HG02759 (cell line): ENCODE measurements around the gene TGM3.

Source experiments
- ATAC-seq: cut with Tn5 transposase; IDR thresholded peaks from one replicate; pipeline ENCODE4 v1.9.1; 2021; ENCODE audit warnings: mild to moderate bottlenecking, moderate library complexity; ENCODE audit not compliant: unreplicated experiment

TGM3 gene

GRCh38 chr20:2305029-2305428, 9.2 kb downstream of the TGM3 start:
- no peak for ATAC-seq

- ATAC-seq: no peak
Observed at GRCh38 chr20:2305479-2305878, 9.7 kb downstream of the TGM3 start.

- ATAC-seq: no peak
Observed at GRCh38 chr20:2305946-2306345, 10.1 kb downstream of the TGM3 start.

- no peak for ATAC-seq
Observed at GRCh38 chr20:2307136-2307535, 11.3 kb downstream of the TGM3 start.

- no peak for ATAC-seq
Observed at GRCh38 chr20:2311329-2311728, 15.5 kb downstream of the TGM3 start.

GRCh38 chr20:2312876-2313275, 17.1 kb downstream of the TGM3 start:
- ATAC-seq: no peak

GRCh38 chr20:2313316-2313715, 17.5 kb downstream of the TGM3 start:
- no peak for ATAC-seq

GRCh38 chr20:2314759-2315439, 19.1 kb downstream of the TGM3 start:
- no peak for ATAC-seq

- no peak for ATAC-seq
Observed at GRCh38 chr20:2315440-2315778, 19.6 kb downstream of the TGM3 start.

- no peak for ATAC-seq
Observed at GRCh38 chr20:2316847-2317495, 21.2 kb downstream of the TGM3 start.

GRCh38 chr20:2320813-2321658, 25.2 kb downstream of the TGM3 start:
- no peak for ATAC-seq

GRCh38 chr20:2323051-2323450, 27.2 kb downstream of the TGM3 start:
- no peak for ATAC-seq

- ATAC-seq: no peak
Observed at GRCh38 chr20:2326046-2326445, 30.2 kb downstream of the TGM3 start.

- no peak for ATAC-seq
Observed at GRCh38 chr20:2327620-2328555, 32.1 kb downstream of the TGM3 start.

GRCh38 chr20:2329286-2329685, 33.5 kb downstream of the TGM3 start:
- no peak for ATAC-seq

- ATAC-seq: no peak
Observed at GRCh38 chr20:2330090-2330695, 34.4 kb downstream of the TGM3 start.

GRCh38 chr20:2331106-2331505, 35.3 kb downstream of the TGM3 start:
- ATAC-seq: no peak

GRCh38 chr20:2331901-2332565, 36.2 kb downstream of the TGM3 start:
- no peak for ATAC-seq

GRCh38 chr20:2332711-2333110, 36.9 kb downstream of the TGM3 start:
- no peak for ATAC-seq

- no peak for ATAC-seq
Observed at GRCh38 chr20:2333821-2334220, 38.0 kb downstream of the TGM3 start.
